ENCODE results near the gene SH3BGRL2.
A peak's percentile ranks its signal among the peaks of the same experiment; 100 is the strongest.

SH3BGRL2 gene

DNA sequence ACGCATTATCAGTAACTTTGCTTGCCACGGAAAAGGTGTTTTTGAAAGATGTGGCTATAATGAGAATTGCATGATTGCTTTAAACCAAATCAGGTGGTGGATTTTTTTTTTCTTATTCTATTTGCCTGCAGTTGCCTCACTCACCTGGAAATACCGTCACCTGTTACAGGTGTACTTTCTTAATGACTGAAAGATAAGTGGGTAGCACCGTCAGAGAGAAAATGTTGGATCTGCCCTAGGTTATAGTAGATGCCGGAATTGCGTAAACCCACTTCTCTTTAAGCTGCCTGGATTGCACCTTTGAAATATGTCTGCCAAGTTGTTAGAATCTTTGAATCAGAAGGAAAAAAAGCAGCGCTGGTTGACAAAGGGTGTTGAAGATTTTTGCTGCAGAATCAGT, 68.5 kb downstream of the SH3BGRL2 start:
- no peak for DNase-seq (ENCODE audit: low read depth)

DNA sequence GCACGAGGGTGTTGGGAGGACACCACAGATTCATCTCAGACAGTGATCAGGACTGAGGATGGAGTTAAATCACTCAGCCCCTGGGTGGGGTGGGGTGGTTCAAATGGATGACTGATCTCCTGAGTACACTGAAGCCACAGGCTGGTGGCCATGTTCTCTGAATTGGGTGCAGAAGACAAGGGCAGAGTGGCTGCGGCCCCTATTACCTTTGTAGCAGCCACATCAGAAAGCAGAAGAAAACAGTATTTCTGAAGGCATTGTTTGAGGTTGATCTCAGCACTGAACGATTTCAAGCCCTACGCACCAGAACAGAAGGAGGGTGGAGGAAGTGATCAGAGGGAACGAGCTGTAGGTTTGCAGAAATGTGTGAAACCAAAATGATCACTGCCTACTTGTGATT, 71.6 kb downstream of the SH3BGRL2 start:
- DNase-seq (ENCODE audit: low read depth) = no peak

DNA sequence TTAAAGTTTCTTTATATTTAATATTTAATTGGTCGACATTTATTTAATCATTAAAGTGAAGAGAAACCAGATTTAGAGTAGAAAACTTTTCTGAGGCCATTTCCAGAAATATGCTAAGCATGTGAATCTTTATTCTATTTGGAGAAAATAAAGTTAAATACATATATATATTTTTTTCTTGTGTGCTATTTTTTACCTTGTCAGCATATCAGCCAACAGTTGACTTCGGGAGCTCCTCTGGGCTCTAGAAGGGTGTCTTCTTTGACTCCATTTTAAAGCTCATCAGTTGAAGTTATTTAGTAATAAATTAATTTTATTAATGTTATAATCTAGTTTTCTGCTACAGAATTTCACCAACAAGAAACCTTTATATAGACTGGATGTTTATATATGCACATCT, 73.1 kb downstream of the SH3BGRL2 start:
- DNase-seq (ENCODE audit: low read depth) = no peak

DNA sequence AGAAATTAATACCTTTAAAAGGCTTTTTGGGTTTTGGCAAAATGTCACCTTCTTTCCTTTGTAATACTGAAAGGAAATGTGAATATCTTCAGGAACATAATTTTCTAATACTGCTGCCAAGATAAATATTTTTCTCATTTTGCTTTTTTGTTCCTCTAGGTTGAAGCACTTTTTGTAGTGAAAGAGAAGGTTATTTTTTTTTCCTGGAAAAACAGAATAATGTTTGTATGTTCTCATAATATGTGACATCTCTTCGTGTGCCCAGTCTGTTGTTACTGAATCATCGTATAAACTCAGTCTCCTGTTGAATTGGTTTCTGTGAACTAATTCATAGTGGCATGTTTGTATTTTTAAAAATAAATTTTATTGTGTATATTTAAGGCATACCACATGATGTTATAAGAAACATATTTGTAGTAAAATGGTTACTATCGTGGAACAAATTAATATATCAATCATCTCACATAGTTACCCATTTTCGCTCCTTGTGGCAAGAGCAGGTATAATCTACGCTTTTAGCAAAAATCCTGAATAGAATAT, 74.4 kb downstream of the SH3BGRL2 start:
- no peak for DNase-seq (ENCODE audit: low read depth)

DNA sequence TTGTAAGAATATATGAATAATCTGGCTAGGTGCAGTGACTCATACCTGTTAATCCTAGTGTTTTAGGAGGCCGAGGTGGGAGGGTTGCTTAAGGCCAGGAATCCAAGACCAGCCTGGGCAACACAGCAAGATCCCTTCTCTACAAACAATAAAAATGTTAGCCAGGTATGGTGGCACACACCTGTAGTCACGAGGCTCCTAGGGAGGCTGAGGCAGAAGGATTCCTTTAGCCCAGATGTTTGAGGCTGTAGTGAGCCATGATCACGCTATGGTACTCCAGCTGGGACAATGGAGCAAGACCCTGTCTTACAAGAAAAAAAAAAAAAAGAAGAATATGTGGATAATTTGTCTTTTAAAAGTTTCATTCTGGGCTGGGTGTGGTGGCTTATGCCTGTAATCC, 75.4 kb downstream of the SH3BGRL2 start:
- DNase-seq (ENCODE audit: low read depth) = no peak

DNA sequence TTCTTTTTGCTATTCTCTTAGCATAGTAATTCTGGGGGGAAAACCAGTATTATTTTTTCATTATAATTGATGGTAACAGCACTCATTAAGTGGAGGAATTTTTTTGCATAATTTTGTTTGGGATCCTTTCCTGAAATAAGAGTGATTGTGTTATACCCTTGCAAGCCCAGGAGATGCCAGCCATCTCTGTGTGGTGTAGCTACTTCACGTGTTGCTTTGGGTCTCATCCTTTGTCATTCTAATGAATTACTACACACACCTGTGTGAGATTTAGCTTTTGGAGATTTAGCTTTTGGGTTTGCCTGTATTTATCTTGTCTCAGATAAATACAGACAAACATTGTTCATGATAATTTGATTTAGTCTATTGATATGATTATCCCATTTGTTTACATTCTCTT, 76.5 kb downstream of the SH3BGRL2 start:
- no peak for DNase-seq (ENCODE audit: low read depth)

DNA sequence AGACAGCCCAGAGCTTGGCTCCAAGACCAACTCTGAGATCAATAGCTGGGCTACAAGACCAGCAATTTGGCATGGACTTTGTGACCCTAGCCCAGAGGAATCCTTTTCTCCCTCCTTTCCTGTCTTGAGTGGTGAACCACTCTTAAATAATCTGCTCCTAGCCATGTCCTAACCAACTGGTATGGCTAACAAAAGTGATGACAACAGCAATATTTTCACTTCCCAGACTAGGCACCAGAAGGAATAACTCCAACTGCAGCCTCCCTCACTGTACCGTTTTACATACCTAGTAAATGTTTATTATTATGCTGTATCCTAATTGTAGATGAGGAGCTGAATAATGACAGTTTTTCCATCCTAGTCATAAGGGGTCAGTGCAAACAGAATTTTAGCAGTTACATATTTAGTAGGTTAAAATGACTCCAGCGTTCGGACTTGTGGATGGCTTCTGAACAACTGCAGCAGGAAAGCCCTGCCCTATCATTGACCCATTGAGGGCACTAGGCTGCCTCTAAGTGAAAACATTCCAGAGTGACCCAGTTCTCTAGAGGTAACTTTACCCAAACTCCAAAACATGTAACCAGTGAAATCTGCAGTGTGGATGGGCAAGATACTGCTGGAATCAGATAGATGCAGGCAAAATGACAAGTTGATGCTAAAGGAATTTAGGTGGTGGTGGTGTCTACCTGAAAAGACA, 77.1 kb downstream of the SH3BGRL2 start:
- no peak for DNase-seq (ENCODE audit: low read depth)

DNA sequence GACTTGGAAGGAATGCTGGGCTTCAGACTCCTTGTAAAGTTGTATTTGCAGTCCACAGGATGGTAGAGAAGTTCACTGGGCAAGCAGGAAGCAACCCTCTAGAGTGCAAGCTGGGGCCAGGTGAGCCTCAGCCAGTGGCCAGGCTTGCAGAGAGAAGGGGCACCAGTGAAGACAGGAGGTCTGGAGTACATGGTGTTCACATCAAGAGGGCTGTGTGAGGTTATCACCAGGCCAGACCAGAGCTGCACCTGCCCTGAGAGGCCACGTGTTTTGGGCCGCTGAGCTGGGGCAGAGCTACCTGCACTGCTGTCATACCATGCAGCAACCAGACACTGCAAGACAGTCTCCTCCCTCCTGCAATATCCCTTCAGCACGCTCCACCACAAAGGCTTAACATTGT, 79.0 kb downstream of the SH3BGRL2 start:
- no peak for DNase-seq (ENCODE audit: low read depth)

DNA sequence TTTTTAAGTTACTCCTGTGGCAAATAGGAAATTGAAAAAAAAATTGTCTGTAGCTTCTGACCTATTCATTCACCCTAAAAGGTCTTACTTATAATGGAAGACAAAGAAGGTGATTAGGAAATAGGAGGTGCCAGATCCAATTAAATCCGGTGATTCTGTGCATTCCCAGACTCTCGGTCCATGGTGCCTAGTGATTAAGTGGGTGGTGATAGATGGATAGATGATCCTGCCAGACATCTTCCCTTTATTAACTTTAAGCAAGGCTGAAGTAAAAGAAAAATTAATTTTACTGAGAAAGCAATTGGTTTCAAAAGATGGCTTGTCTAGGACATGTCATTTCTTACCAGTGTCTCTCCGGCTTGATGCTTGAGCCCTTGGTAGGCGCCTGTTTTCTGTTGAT, 80.0 kb downstream of the SH3BGRL2 start:
- no peak for DNase-seq (ENCODE audit: low read depth)

DNA sequence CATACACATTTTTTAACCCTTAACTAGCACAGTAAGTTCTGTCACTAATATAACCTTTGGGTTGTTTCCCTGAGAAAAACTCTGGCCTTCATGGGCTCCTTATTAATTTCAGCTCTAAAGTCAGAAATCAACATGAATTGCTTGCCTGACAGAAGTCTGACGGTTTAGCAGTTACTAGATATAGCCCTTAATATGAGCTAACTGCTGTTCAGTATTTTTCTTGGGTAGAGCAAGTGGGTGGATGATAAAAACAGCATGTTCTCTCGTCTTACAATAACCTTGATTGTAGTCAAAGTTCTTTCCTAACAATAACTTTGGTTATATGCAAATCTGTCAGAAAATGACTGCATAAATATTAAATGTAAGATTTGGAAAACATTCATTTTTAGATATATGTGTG, 81.0 kb downstream of the SH3BGRL2 start:
- DNase-seq (ENCODE audit: low read depth) = no peak

DNA sequence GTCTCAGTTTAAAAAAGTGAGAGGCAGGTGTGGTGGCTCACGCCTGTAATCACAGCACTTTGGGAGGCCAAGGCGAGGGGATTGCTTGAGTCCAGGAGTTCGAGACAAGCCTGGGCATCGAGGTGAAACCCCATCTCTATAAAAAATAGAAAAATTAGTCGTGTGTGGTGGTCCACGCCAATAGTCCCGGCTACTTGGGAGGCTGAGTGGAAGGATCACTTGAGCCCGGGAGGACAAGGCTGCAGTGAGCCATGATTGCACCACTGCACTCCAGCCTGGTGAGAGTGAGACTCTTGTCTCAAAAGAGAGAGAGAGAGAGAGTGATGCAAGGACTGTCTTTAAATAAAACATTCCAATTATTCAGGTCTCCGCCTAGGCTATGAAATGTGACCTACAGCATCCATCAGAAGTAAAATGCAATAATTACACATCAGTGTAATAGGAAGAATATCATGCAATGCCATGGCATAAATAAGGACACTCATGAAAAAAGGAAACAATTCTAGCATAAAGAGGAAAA, 81.5 kb downstream of the SH3BGRL2 start:
- no peak for DNase-seq (ENCODE audit: low read depth)

DNA sequence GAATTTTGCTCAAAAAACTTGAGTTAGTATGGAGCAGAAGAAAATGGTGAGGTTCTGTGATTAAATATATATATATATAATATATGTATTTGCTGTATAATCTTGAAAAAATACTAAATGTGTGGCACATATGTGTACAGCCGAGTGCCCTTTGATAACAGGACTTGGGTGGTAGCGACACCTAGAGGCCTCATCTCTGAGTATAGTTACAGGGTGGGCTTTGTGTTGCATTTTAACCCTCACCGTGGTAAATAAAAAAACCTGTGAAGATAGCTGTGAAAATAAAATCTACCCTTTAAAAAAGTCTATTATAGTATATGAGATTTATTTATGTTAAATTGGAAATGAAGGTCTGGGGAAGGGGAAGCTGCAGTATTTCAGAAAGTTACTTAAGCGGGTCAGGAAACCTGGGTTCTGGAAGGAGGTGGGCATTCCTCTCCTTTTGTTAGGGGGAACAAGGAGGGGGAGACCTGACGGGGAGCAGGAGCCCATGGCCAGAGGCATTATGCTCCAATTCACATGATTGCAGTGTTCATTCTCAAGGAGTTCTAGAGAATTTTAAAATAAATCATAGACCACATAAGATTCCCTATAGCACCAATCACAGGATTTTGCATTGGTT, 82.7 kb downstream of the SH3BGRL2 start:
- no peak for DNase-seq (ENCODE audit: low read depth)

DNA sequence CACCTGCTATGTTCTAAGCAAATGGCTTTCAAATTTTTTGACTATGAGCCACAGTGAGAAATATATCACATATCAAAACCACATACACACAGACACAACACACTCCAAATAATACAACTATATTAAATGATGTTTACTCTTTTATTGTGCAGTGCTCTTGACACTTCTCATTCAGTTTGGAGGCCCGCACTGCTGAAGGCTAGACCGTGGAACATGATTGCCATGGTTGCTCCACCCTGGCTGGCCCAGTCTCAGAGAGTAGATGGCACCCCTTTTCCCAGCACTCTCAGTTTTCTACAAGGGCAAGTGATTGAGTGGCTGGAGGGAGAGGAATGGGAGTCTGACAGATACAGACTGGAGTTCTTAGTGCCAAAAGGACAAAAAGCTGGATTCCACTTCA, 86.9 kb downstream of the SH3BGRL2 start:
- no peak for DNase-seq (ENCODE audit: low read depth)

DNA sequence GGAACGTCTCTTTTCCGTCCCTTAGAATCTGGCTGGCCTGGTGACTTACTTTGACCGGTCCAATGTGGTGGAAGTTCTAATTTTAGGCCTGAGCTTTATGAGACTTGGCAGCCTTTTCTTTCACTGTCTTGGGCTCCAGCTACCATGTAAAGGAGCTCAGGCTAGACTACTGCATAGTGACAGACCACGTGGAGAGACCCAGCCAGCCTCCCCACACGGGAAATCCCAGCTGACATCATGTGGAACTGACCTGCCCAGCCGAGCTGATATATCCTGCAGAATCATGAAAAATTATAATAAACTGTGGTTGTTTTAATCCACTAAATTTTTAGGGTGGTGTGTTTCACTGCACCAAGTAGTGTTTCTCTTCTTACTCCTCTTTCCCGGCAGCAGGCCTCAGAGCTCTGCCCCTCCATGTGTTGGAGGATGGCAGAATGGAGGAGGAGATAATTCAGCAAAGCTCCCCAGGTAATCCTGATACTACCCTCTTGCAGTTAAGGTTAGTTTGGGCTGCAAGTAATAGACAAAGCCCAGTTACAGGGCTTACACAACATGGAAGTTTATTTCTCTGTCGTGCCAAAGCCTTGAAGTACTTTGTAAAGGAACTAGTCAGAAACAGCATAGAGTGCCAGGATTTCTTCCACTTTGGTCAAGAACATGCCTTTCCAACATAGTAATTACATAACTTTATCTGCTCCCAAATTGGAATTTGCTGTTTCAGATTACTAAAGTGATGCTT, 87.5 kb downstream of the SH3BGRL2 start:
- peak; percentile 64 for DNase-seq (ENCODE audit: low read depth)

DNA sequence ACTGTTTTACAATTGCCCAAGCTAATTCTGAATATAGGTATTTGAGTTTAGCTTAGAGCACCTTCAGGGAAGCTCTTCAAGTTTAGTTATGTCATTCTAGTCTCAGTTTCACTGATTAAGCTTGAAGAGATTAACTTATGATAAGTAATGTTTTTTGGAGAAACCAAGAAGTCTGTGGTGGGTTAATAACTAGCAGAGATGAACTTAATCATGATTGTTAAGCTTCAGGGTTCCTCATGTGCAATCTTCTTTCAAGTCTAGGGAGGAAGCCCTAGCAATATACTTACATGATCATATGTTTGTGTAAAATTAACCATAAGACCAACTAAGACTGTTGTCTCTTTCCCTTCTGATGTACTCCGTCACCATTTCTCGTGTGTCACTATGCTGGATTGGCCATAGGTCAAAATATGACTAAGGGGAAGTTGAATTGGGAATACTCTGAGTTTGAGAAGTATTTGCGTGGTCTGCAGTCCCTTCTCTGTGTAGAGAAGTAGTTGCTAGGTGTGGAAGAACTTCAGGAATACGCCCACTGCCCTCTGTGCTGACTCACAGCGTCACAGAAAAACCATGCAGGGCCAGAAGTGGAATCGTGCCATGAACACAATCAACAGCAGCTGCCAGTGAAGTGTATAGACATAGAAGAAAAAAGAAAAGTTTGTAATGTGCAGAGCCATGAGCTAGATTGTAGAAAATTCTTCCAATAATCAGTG, 88.3 kb downstream of the SH3BGRL2 start:
- DNase-seq (ENCODE audit: low read depth) = peak; percentile 68

DNA sequence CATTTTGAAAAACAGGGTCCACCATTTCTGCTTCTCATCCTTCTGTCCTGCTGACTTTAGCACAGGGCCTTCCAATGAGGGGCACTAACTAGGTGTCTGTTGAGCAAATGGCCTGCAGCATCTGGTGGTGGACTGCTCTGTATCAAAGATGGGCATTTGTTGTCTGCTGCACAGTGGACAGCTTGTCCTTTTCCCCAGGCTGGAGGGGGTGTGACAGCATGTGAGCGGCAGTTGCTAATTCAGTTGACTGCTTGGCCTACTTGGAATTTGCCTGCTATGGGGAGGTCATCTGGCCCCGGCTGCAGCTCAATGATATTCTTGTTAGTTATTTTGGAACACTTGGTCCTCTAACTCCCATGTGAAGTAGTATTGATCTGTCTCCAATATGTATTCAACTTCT, 93.7 kb downstream of the SH3BGRL2 start:
- no peak for DNase-seq (ENCODE audit: low read depth)

DNA sequence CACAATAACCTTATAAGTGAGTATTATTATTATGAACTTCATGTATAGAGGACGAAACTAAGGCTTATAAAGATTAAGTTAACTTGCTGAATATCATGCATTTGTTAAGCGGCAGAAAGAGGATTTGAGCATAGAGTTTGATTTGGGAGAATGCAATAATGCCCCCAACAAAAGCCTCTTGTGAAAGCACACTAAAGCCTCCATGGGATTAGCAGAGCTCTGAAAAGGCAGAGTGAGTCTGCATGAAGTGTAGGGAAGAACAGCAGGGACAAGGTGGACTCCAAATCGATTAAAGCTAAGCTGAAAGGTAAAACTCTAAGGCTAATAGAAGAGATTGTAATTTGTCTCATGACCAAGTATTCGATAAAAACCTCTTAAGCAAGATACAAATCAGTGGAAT, 100.3 kb downstream of the SH3BGRL2 start:
- no peak for DNase-seq (ENCODE audit: low read depth)

DNA sequence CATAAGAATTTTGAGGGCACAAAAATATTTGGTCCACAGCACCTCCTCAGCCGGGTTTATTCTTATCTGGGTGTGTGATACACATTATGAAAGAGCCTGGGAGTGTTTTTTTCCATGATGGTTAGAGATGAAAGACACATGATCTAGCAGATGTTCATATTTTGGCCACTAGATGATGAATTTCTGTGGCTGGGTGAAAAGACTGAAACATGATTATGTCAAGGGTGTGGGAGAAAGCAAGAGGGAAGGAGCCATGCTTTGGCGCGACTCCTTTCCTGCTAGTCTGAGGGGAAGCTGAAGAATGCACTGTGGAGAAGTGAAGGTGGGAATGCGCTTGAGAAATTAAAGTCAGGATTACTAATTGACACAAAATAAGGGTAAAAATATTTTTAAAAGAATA, 102.3 kb downstream of the SH3BGRL2 start:
- no peak for DNase-seq (ENCODE audit: low read depth)

DNA sequence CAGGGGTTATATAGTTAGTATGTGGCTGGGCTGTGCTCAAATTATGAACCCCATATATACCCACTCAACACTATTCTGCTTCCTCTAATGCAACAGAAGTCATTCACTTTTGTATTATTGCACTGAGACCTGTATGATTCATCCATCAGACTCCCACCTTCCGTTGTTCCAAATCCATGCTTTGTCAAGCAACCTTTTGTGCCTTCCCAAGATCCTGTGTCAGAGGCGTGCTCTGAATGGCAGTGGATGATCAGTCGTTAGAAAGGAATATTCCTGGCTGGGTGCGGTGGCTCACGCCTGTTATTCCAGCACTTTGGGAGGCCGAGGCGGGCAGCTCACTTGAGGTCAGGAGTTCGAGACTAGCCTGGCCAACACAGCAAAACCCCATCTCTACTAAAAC, 103.2 kb downstream of the SH3BGRL2 start:
- DNase-seq (ENCODE audit: low read depth) = no peak

DNA sequence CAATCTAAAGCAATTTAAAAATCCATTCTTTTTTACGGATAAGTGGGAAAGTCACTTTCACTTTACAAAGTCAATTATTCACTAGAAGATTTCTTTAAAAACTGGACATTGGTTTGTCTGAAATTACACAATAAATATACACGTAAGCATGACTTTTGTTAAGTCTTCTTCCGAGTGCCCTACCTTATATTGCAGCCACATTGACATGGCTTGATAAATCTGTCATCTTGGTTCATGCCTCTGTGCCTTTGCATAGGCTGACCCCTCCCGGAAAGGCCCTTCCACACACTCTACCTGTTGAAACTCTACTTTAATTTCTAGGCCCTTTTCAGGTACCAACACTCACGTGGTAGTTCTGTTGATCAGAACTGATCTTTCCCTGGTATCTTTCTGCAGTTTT, 104.1 kb downstream of the SH3BGRL2 start:
- no peak for DNase-seq (ENCODE audit: low read depth)

DNA sequence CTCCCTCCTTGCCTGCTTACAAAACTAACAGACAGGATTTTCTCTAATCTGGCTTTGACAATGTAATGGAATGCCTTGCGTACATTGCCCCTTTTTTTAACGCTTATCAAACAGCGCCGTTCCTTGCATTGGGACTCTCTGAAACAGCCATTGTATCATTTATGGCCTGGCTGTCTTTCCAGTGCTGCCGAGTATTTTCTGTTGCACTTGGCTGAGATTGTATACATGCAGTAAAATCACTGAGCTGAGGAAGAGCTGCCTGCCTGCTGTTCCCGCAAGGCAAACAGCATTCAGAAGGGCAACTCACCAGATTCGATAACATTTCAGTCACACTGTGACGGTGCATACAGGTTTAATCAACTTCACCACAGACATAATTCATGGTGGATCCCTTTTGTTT, 106.0 kb downstream of the SH3BGRL2 start:
- no peak for DNase-seq (ENCODE audit: low read depth)

DNA sequence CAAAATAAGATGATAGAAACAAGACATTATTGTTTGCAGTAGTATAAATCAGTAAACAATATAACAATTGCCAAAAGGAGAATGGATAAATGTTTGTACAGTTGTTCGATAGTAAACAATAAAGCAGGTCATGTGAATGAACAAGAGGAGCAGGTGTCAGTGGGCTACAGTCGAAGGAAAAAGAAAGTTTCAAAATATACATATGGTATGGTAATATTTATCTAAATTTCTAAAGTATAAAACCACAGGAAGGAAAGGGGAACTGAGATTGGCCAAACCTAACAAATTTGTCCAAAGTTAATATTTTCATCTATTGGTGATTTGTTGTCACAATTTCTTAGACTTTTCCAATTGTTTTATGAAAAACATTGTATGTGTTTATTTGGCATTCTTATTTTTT, 110.9 kb downstream of the SH3BGRL2 start:
- no peak for DNase-seq (ENCODE audit: low read depth)

All from stromal cell of bone marrow (primary cell).